ENCODE measurements around the gene IL22.

GRCh38 chr12:68280240-68280639 lies 26.8 kb upstream of the IL22 start:
- TF ChIP-seq GATA3 (IDR thresholded peaks at IDR 0.05; ENCODE audit: low read depth, low read length) (no peak), GATA2 (IDR thresholded peaks at IDR 0.05; ENCODE audit: low read depth, low read length) (no peak)

Data from SH-SY5Y (cell line).